RPMI8226 (cell line): ENCODE measurements around the gene RASA3.
"Not testable (repeated sequence)": the region's sequence is repeated elsewhere in the genome, so short reads cannot be mapped to it uniquely, and the experiment has no call there.

Source experiments
- DNase-seq: peaks from one replicate; pipeline ENCODE4 v3.0.0-alpha.2; 2015

The RASA3 gene

DNA sequence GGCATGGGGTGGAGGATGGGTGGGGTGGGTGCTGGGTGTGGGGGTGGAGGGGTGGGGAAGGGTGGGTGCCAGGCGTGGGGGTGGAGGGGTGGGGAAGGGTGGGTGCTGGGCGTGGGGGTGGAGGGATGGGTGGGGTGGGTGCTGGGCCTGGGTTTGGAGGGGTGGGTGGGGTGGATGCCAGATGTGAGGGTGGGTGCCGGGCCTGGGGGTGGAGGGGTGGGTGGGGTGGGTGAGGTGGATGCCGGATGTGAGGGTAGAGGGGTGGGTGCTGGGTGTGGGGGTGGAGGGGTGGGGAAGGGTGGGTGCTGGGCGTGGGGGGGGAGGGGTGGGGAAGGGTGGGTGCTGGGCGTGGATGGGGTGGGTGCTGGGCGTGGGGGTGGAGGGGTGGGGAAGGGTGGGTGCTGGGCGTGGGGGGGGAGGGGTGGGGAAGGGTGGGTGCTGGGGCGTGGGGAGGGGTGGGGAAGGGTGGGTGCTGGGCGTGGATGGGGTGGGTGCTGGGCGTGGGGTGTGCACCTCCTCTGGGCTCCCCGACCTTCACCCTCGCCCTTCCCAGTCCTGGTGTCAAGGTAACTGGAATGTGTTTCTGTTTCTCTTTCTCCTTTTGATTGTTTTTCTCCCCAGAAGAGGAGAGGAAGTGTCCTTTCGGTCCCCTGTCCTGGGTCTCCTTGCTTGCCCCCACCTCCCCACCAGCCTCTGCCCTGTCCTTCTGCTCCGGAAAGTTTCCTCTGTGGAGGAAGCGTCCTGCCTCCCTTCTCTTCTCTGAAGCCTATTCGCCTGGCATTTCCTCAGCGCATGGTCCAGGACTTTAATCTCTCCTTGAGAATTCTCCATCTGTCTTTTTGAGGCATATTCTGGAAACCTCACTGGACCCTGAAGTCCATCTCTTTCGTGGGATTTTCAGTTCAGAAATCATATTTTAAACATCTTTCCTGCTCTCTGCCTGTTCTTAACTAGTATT, 23.8 kb upstream of the RASA3 start:
- DNase-seq, result no peak

DNA sequence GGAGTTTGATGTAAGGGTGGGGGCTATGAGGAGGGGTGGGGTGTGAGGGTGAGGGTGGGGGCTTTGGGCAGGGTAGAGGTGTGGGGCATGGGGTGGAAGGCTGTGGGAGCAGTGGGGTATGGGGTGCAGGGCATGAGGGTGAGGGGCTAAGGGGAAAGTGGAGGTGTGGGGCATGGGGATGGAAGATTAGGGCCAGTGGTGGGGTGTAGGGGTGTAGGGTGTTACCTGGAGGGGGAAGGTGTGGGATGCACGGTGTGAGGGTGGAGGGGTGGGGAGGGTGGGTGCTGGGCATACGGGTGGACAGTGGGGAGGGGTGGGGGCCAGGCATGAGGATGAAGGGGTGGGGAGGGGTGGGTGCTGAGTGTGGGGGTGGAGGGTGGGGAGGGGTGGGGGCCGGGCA, 22.9 kb upstream of the RASA3 start:
- DNase-seq, result no peak

DNA sequence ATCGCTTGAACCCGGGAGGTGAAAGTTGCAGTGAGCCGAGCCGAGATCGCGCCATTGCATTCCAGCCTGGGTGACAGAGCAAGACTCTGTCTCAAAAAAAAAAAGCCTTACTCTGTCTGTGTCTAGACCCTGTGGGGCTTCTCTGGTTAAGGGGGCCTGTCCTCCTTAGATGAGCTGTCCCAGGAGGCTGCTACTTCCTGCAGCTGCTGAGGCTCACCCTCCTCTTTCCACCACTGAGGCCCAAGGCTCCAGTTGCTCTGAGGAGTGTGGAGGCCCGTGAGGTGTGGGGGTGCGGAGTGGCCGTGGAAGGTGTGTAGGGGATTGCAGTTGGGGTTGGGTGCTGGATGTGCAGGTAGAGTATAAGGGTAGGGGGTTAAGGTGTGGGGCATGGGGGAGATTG, 22.1 kb upstream of the RASA3 start:
- DNase-seq, result no peak

DNA sequence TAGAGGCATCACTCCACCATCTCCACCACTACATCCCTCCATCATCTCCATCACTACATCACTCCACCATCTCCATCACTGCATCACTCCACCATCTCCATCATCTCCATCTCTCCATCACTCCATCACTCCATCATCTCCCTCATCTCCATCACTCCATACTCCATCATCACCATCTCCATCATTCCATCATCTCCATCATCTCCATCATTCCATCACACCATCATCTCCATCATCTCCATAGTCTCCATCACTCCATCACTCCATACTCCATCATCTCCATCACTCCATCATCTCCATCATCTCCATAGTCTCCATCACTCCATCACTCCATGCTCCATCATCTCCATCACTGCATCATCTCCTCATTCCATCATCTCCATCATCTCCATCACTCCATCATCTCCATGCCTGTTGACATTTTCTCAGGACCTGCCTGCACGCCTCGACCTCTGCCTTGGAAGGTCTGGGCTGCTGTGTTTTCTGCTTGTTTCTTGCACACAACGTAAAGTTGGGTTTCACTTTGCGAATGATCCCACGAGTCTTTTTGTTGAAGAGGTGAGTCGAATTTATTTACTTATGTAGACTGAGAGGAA, 21.2 kb upstream of the RASA3 start:
- no peak for DNase-seq

DNA sequence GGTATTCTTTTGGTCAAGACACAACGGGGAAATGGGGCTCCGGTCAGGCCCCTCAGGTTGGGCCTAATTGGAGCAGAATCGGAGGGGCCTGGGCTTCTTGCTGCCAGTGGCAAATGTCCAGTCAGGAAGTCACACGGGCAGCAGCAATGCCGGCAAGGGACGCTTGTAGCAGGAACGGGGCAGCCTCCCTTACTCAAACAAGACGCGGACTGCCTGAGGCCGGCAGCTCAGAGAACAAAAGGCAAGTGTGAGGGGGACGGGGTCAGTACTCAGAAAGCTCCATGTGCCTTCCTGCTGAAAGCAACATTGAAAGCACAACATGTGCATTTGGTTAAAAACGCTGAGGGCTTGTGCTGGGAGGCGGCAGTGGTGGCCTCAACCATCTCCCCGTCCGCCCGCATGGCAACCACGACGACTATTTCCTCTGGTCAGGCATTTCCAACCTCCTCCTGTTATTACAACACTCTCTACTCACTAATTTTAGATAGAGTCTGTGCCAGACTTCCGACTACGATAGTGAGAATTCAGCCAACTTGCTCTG, 20.5 kb upstream of the RASA3 start:
- no peak for DNase-seq

DNA sequence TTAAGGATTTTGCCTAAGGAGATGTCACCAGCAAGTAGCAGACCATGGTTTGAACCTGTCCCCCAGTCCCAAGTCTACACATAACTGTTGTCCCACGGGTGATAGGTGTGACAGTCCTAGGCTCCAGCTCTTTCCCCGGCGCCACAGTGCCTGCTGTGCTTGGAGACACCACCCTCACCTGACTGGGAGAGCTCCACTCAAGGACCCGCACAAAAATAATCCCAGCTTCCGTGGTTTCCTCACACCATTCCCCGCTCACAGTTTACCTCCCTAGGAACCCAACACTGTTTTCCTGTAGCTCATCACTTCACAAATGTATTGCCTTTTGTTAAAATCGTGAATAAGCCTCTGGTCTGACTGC, 19.8 kb upstream of the RASA3 start:
- DNase-seq, result no peak

DNA sequence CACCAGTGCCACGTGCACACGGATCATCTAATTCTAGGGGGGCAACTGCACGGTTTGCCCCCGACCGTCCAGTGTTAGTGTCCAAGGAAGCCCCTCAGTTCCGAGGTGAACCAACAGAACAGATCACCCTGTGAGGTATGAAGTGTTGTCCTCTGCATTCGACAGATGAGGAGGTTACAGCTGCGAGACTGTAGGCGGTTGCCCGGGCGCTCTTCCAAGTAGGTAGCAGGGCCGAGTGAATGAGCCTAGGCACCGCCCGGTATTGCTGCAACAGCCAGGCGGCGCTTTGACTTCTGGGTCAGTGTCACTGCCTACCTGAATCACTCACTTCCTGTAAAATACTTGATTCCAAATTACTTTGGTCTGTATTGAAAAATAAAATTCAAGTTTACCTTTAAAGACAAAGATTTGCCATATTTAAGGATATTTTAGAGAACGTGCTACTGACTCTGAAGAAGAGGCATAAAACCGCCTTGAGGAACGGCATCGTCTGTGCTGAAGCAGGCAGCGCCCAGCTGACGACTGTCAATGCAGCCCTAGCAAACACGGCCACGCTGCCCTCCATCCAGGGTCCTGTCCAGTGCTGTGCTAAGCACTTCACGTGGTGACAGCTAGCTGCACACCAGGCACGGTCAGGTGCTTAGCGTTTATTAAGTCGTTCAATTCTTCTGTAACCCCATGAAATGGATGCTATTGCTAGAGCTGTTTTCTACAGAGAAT, 19.3 kb upstream of the RASA3 start:
- DNase-seq, result peak; percentile 48

DNA sequence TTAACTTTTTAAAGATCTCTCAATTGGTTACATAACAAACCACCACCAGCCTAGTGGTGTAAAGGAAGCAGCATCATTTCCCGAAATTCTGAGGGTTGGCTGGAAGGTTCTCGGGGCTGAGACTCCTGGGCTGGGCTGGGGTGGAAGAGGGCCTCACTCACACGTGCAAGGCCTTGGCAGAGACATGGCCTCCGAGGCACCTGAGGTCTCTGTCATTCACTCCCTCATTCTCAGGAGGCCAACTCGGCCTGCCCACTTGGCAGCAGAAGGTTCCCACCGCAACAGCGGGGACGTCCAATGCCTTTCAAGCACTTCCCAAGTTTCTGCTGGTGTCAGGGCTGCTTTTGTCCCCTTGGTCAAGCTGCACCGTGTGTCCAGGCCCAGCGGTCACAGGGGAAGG, 18.6 kb upstream of the RASA3 start:
- no peak for DNase-seq

DNA sequence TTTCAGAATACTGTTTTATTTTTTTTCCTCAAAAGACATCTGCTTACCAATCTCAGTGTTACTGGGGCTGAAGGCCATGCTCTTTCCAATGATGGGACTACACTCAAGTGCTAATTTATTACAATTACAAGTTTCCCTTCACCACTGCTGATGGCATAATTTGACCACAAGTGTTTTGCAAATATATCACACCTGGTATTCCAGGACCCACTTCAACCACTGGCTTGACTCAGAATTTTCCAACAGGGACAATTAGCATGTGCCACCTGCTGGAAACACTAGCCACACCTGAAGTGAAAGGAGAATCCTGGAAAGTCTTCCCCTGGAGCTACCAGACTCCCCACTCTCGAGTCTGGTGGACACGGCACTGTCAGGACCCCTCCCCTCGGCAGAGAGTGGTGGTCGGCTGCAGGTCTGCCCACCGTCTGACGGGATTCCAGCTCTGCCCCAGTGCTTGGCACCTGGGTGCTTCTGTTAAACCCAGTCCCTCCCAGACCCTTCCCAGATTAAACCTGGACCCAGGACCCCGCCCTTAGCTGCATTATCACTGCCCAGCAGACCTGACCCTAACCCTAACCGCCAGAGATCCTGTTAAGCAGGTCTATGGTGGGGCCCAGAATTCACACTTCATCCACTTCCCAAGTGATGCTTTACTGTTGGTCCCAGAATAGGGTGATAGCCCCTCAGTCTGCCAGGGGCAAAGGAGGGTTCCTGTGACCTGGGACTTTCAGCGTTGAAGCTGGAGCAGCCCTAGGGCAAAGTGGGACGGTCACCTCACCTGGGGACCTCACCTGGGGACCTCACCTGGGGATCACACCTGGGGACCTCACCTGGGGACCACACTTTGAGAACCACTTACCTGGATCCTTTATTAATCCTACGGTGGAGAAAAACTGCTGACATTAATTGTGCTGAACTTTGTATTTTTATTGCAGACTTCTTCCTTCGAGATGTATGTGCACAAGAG, 17.6 kb upstream of the RASA3 start:
- no peak for DNase-seq

DNA sequence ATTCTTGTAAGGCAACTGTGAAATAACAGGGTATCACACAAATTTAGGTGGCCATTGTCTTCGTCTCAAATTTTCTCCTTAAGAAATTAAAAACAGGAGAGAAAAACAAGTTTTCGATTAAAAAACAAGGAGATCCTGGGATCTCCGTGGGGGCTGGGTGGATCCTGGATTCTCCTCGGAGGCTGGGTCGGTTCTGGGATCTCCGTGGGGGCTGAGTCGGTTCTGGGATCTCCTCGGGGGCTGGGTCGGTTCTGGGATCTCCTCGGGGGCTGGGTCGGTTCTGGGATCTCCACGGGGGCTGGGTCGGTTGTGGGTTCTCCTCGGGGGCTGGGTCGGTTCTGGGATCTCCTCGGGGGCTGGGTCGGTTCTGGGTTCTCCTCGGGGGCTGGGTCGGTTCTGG, 16.5 kb upstream of the RASA3 start:
- DNase-seq, result not testable (repeated sequence)

DNA sequence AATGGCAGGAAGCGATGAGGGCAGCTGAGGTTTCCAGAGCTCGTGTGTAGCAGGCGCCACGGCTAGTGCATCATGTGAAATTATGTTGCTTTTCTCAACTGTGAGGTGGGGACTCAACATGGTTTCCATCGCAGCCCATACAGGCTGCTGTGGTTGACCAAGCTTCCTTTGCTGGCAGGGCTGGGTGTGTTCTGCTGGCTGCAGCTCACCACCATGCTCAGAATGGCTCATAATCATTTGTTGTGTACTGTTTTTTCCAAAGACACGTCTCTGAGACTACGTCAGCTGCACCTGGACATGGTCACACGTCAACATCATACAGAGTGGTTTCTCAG, 16.1 kb upstream of the RASA3 start:
- DNase-seq, result peak; percentile 53

DNA sequence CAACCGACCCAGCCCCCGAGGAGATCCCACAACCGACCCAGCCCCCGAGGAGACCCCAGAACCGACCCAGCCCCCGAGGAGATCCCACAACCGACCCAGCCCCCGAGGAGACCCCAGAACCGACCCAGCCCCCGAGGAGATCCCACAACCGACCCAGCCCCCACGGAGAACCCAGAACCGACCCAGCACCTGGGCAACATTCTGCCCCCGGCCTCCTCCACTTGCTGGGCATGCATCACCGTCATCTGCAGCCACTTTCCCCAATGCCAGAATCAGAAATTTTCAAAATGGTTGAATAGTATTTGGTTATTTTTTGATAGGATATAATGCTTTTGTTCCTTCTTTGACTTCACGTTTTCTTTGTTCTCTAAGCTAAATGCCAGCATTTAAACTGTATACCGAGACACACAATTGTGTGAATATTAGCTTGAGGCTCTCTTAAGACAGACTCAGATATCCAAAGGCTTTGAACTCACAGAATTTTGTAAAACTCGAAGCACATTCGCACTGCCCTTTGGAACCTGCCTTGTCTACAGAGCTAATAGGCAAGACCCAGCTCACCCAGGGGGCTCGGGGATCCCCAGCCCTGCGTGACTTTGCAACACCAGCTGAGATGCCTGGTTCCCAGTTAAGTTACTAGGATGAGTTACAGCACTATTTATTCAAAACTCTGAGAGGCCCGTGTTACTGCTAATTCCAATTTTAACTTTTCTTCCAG, 15.5 kb upstream of the RASA3 start:
- no peak for DNase-seq

DNA sequence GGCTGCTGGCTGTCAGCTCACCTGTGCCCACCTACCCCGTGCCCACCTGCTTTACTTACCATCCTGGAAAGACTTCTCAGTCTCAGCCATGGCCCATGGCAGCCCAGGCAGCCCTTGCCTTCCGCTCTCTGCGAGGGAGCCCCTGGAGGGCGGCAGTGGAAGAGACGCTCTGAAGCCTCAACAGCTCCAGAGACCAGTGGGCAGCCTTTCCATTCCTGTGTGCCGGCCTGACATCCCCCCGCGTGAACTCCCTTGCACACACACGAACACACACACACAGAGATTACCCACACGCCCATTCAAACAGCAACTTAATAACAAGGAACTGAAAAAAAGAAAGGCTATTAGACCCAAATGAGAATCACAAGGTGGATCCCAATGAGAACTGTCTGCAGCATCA, 14.2 kb upstream of the RASA3 start:
- no peak for DNase-seq

DNA sequence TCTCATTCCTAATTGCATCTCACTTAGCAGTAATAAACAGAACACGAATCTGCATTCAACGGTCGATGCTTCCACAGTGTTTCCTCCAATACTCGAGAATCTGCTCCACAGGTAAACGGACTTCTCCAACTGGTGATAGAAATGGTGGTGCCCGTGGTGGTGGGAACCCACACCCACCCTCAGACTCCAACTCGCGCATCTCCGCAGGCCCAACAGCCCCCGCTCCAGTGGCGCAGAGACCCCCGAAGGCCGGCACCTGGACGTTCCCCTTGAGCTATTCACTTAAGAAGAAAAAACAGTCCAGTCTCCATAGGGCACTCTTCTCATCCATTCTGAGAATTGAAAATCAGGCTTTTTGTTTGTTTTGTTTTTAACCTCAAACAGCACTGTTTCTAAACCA, 13.8 kb upstream of the RASA3 start:
- no peak for DNase-seq

DNA sequence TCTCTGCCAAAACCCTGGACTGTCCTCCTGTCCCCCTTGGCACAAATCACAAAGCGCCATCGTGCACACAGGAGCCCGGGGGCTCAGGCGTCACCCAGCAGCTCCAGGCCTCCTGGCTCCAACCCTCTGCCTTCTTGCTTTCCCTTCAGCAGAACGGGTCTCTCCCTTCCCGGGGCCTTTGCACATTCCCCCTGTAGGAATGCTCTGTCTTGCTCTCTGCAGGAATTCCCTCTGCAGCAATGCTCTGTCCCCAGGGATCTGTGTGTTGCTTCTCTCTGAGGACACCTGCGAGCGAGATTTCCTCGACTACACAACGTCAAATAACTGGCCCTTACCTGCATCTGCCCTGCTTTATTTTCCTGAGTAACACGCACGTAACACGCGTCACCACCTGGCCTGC, 13.3 kb upstream of the RASA3 start:
- no peak for DNase-seq

DNA sequence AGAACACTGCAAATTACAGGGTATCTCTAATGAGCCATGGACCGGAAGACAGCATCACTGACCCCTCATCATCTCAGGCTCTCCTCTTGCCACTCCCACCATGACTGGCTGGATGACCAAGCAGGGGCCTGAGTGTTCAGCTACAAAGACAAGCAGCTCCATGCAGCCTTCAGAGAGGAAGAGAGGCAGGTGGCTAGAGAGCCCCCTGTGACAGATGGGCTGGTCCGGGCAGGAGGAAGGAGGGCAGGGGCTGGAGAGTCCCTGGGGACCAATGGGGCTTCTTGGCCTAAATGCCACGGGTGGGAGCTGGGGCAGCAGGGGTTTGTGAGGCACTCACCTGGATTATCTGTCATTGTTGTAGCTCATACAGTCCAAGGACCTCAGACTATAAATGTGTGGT, 12.8 kb upstream of the RASA3 start:
- DNase-seq, result no peak

DNA sequence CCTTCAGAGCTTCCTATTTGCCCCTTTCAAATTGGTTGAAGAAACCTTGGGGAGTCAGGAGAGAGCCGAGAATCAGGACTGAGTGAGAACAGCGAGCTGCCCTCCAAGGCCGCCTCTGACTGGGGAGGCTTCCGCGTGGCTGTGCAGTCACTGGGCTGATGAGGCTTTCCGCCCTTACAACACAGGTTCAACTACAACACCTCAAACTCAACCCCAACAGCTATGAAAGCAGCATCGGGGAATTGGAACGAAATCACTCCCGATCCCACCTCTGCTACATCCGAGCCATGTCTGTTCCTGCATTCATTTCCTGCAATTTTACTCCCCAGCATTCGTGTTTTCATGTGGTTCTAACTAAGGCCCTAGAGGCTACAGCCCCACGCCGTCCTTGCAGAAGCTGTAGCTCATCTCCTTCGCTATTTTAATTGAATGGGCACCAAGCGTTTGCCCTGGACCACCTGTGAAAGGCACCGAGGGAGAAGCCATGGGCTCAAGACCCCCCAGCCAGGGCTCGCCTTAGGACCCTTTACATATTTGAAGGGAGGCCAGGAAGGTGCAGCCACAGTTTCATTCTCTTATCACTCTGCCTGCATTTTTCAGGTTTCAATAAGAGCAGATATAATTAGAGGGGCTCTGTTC, 12.3 kb upstream of the RASA3 start:
- DNase-seq, result no peak

DNA sequence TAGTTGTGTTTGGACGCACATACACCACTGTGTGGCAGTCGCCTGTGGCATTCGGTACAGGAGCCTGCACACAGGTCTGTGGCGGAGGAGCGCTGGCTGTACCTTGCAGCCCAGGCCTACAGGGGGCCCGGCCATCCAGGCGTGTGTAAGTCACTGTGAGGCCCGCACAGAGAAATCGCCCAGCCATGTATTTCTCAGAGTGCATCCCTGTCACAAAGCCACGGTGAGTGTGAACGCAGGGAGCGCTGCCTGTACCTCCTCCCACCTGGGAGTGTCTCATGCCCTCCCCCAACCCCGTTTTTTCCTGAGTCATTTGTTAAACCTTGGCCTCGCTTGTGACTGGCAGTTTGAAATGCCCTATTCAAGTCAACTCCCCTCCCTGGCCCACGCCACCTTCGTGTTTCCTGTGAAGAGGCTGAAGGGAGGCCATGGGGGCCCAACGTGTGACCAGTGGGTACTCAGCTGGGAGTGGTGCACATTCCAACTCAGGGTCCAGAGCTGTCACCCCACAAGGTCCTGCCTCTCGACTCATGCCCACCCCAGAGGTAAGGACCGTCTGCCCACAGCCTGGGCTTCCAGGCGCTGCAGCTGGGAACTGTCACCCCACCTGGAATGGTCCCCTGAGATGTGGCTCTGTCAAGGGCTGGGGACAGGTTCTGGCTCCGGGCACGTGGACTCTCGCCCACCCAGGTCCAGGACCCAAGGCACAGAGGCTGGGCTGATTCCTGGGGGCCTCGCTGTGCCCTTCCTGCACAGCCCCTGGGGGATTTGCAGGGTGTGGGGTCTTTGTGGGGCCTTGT, 11.6 kb upstream of the RASA3 start:
- DNase-seq, result no peak

DNA sequence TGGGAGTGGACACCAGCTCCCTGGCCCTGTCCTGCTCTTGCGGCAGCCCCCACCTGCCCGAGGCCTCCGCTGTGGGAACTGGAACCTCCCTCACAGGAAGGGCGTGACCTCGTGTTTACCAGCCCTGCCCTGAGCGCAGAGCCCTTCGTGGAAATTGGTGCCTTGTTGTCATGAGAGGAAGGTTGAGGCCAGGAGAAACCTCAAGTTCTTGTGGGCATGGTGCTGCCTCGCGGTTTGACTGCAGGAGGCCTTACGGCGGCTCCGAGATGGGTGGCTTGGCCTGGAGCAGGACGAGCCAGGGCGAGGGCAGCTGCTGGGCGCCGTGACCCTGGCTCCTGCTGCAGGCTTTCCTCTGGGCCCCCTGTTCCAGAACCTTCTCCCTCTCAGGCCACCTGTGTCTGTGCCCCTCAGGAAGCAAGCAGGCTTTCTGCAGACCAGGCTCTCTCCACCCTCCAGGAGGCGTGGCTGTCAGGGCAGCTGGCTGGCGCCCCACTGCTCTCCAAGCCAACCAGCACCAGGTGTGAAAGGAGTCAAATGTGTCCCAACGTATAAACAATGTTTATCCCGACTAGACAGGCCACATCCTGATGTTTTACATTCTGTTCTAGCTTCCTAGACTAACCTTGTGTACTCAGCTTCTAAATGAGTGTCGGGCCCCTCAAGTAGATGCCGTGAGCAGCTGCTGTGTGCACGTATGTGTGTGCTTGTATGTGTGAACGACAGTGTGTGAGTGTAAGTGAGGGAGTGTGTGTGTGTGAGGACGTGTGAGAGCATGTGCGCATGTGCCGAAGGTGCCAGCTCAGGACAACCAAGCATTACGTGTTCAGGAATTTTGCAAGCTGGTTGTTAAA, 10.4 kb upstream of the RASA3 start:
- peak; percentile 70 for DNase-seq

DNA sequence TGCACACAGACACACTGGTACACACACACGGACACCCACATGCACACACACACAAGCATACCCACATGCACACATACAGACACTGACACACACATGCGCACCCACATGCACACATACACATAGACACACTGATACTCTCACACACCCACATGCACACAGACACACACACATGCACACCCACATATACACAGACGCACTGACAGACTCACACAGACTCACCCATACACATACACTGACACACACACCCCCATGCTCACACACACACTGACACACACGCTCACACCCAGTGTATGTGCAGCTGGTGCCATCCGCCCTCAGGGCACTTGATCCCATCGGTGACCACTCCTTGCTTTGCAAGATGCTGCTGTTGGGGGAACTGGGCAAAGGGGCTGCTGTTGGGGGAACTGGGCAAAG, 9.7 kb upstream of the RASA3 start:
- DNase-seq, result no peak
